G401 (cell line): ENCODE results near the gene SMARCD3. TPM values are rescaled to one million over a fixed set of nuclear protein-coding genes. Genes with fewer than 3 reads are reported as not detected.

Experiments used
- DNase-seq: peaks from one replicate; pipeline ENCODE4 v3.0.0-alpha.2; 2015; ENCODE audit warnings: low spot score
- in situ Hi-C: cut with HindIII; loops from 2 replicates; pipeline ENCODE4 v1.10.0; 2016; ENCODE audit warnings: low sequenced_read_pairs, mixed read lengths
- total RNA-seq: library from RNA; depleted of rRNA; stranded (reverse); fragments of >200 nt; shearing (Covaris generic); gene quantifications from 2 replicates; pipeline ENCODE4 v1.2.3, GENCODE V29; 2014

Gene SMARCD3
- total RNA-seq, 1 experiment from 2014 or later: 68.2 TPM

GRCh38 chr7:151239837-151240459 is 8.5 kb downstream of the SMARCD3 start:
- no peak for DNase-seq

GRCh38 chr7:151238924-151239836 is 9.3 kb downstream of the SMARCD3 start:
- in situ Hi-C loops: loop anchor here (5.0 kb wide), 1 partner anchor 78 kb away; no protein-coding TSS in a partner anchor
- no peak for DNase-seq

More at GRCh38 chr7:151239837-151240459, 8.5 kb downstream of the SMARCD3 start:
- in situ Hi-C loops: loop anchor here (5.0 kb wide), 1 partner anchor 77 kb away; no protein-coding TSS in a partner anchor

- DNase-seq: no peak
- in situ Hi-C loops: loop anchor here (5.0 kb wide), 1 partner anchor 79 kb away; no protein-coding TSS in a partner anchor
Measured at GRCh38 chr7:151238190-151238810, 10.2 kb downstream of the SMARCD3 start.

DNA sequence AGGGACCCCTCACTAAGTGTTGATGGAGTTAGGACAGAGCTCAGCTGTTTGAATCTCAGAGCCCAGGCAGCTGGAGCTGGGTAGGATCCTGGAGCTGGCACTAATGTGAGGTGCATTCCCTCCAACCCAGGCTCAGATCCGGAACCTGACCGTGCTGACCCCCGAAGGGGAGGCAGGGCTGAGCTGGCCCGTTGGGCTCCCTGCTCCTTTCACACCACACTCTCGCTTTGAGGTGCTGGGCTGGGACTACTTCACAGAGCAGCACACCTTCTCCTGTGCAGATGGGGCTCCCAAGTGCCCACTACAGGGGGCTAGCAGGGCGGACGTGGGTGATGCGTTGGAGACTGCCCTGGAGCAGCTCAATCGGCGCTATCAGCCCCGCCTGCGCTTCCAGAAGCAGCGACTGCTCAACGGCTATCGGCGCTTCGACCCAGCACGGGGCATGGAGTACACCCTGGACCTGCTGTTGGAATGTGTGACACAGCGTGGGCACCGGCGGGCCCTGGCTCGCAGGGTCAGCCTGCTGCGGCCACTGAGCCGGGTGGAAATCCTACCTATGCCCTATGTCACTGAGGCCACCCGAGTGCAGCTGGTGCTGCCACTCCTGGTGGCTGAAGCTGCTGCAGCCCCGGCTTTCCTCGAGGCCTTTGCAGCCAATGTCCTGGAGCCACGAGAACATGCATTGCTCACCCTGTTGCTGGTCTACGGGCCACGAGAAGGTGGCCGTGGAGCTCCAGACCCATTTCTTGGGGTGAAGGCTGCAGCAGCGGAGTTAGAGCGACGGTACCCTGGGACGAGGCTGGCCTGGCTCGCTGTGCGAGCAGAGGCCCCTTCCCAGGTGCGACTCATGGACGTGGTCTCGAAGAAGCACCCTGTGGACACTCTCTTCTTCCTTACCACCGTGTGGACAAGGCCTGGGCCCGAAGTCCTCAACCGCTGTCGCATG is 11.0 kb downstream of the SMARCD3 start:
- no peak for DNase-seq
- in situ Hi-C loops: loop anchor here (5.0 kb wide), 1 partner anchor 80 kb away; no protein-coding TSS in a partner anchor

DNA sequence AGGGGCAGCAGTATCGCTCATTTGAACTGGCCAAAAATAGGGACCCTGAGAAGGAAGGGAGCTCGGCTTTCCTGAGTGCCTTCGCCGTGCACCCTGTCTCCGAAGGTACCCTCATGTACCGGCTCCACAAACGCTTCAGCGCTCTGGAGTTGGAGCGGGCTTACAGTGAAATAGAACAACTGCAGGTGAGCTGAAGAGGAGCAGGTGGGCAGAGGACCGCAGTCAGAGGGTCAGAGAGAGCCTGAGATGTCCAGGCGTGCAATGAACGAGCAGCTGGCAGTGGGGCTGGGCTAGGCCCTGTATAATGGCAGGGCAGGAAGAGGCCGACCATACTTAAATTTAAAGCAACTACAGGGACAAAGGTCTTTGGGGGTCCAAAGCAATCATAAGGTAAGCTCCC is 12.1 kb downstream of the SMARCD3 start:
- in situ Hi-C loops: loop anchor here (5.0 kb wide), 1 partner anchor 81 kb away; no protein-coding TSS in a partner anchor

DNA sequence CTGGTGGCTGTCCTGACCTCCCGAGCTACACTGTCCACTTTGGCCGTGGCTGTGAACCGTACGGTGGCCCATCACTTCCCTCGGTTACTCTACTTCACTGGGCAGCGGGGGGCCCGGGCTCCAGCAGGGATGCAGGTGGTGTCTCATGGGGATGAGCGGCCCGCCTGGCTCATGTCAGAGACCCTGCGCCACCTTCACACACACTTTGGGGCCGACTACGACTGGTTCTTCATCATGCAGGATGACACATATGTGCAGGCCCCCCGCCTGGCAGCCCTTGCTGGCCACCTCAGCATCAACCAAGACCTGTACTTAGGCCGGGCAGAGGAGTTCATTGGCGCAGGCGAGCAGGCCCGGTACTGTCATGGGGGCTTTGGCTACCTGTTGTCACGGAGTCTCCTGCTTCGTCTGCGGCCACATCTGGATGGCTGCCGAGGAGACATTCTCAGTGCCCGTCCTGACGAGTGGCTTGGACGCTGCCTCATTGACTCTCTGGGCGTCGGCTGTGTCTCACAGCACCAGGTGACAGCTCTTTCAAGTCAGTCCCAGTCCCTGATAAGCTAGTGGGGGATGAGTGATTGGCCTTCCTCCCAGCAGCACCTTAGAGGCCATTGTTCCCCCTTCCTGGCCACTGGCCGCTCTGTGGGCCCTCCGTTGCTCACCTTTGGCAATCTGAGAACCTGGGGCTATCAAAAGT is 13.3 kb downstream of the SMARCD3 start:
- no peak for DNase-seq
- in situ Hi-C loops: loop anchor here (5.0 kb wide), 1 partner anchor 82 kb away; no protein-coding TSS in a partner anchor

More for the DNA sequence above, 12.1 kb downstream of the SMARCD3 start:
- no peak for DNase-seq

GRCh38 chr7:151233804-151234203 is 14.7 kb downstream of the SMARCD3 start:
- in situ Hi-C loops: no loop called here
- DNase-seq: no peak

DNA sequence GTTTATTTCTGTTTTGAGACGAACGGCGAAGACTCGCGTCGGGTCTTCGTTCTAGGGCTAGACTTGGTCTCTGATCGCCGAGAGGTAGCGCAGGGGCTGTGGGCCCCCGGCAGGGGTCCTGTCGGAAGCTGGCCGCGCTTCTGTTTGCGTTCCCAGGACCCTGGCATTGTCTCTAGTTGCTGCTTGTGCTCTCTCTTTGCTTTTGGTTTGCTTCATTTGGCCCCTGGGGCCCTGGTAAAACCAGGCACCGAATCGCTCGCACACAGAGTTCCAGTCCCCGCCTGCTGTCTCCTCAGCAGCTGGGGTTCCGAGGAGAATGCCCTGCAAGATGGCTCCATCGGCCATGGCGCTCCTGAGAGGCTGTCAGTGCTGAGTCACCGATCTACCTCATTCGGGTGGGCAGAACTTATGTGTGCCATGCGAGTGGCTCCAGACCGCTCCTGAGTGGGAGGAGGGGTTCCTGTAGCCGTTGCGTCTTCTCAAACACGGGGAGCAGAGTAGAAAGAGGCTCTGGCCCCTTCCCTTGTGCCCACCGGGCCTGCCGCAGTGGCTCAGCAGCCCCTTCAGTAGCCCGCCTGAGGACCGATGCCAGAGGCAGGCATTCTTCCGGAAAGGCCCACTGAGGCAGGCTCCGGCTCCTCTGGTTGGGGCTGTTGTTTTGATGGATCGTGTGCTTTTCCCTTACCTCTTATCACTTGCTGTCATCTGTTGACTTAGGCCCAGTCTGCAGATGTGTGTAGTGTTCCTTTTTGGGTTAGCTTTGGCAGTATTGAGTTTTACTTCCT is 15.4 kb downstream of the SMARCD3 start:
- DNase-seq: no peak
- in situ Hi-C loops: no loop called here

DNA sequence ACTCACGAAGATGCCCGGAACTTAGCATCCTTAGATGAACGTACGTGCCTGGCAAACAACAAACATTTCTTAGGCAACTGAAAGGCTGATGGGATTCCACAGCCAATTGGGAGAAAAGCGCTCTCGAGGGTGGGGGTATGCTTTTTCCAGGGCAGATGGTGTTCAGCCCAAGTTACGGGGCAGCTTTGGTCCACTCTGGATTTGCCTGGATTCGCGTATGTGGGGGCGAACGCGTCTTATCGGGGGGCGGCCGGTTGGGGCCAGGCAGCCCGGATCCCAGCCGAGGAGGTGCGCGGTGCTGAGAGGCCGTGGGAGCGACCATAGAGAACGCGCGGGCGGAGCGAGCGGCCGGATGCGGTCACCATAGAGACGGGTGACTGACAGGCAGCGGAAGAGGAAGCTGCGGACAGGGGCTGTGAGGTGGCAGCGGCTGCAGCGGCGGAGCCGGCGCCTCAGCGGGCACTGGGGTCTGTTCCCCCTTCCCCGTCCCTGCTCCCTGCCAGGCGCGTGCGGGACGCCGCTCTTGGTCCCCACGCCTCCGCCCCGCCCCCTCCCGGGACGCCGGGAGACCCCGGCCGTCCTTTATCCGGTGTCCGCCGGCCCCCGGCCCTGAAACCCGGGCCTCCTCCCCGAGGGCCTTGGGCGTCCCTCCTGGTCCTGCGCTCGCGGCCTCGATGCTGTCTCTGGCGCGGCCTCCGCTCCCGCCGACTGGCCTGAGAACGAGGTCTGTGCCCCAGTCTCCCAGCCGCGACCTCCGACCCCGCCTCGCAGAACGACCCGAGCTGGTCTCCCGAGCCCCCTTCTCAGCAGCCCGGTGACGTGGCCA is 16.2 kb downstream of the SMARCD3 start, which contains the start of gene CHPF2:
CHPF2 (plus strand) TSS at position 393 of the 826 bp plus-strand sequence. CDS start 1,529 bp downstream, outside the sequence.
- in situ Hi-C loops: no loop called here
- peak; percentile 91 for DNase-seq

DNA sequence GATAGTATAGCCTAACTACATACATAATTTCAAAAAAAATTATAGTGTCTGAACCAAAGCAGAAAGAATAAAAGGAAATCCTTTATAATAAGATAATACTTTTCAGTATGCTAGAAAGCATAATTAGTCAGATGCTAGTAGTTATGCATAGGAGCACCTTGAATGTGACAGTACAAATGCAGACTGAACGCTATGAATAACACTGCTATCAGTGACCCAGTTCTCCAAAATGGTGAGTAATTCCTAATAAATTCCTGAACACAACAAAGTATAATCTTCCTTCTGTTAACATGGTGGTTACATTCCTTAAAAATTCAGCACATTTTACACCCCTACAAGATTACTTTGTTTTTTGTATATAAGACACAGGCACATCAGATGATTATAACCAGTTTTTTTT is 17.4 kb downstream of the SMARCD3 start:
- no peak for DNase-seq
- in situ Hi-C loops: no loop called here

DNA sequence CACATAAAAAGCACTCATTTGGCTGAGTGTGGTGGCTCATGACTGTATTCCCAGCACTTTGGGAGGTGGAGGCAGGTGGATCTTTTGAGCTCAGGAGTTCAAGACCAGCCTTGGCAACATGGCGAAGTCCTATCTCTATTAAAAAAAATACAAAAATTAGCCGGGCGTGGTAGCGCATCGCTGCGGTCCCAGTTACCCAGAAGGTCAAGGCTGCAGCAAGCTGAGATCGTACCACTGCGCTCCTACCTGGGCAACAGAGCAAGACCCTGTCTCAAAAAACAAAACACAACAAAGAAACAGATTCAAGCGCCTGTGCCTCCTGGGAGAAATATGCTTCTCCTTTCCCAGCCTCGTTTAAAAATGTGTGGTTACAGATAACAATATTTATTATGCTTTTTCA is 19.2 kb downstream of the SMARCD3 start:
- in situ Hi-C loops: no loop called here
- DNase-seq: no peak

- DNase-seq: no peak
- in situ Hi-C loops: no loop called here
Measured at GRCh38 chr7:151228024-151228866, 20.2 kb downstream of the SMARCD3 start.

DNA sequence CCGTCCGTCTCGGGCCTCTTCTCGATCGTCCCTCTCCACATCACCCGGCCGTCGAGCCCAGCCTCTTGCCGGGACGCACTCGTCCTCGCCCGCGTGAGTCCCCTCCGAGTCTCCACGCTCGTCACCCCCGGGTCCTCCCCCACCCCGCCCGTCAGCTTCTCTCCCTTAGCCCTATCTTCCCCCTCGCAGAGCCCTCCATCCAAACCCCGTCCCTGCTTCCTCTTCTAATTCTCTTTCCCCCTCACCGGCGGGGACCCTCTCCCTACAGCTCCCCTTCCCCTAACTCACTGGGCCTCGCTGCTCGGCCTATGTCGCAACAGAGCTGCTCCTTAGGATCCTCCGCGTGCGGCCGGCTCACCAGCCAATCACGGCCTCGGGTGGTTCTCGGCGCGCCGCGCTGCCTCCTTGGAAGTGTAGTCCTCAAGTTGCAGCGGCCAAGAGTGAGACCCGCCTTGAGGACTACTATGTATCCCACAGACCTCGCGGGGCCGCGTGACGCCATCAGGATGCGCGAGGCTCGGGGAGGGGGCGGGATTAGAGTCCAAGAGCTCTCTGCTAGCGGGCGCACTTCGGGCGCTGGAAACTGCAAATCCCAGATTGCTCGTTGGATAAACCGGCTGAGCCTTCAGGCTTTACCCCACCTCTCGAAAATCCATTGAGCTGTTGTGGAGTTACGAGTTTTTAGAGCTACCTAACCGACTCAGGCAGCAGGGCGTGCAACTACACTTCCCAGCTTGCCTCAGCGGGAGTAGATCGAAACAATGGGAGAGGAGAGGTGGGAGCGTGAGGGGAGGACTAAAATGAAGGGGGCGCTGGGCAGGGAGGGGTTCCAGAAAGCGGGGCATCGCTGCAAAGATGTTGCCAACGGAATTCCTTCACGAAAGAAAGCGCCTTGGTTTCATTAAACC is 21.4 kb downstream of the SMARCD3 start, which contains the start of gene ABCF2:
ABCF2 (minus strand) TSS at position 331 of the 908 bp plus-strand sequence. CDS start 747 bp downstream, outside the sequence.
- DNase-seq: peak; percentile 99

DNA sequence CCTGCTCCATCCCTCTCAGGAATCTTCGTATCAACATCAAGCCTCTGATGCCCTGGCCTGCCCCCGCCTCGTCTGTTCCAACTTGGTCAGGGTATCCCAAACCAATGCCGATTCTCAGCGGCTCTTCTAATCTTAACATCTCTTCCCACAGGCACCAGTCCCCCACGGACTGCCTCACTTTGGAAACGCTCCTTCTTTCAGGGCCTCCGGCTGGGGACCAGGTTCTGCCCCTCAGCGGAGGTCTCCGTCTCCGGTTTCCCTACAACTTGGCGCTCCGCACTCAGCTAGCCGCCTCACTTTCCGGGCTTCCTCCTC is 22.0 kb downstream of the SMARCD3 start:
- DNase-seq: no peak
- in situ Hi-C loops: no loop called here

More for the DNA sequence above, 21.4 kb downstream of the SMARCD3 start, which contains the start of gene ABCF2:
- in situ Hi-C loops: no loop called here
